ENCODE results near the gene NCR1.

- TF ChIP-seq CTCF (IDR thresholded peaks at IDR 0.05): no peak
- no peak for TF ChIP-seq POLR2A (IDR thresholded peaks at IDR 0.05)
- no peak for TF ChIP-seq POLR2AphosphoS5 (IDR thresholded peaks at IDR 0.05)
Observed at GRCh38 chr19:54902061-54902460, 3.9 kb upstream of the NCR1 start.

All from prostate gland (tissue), 2 donors.